KMS-11 (cell line): ENCODE measurements around the gene UBXN7.

Experiments used
- H2AFZ ChIP-seq: fragments of 200-600 bp; sonication (generic); 2 replicates; pipeline ENCODE4 v1.6.1; 2016; ENCODE audit warnings: antibody characterized with exemption, mixed run types, low read depth
- H3K27ac ChIP-seq: fragments of 200-600 bp; sonication (generic); 2 replicates; pipeline ENCODE4 v1.6.1; 2016; ENCODE audit warnings: mild to moderate bottlenecking, mixed run types
- H3K27me3 ChIP-seq: fragments of 200-600 bp; sonication (generic); 2 replicates; pipeline ENCODE4 v1.6.1; 2017; ENCODE audit warnings: mild to moderate bottlenecking, low read depth, mixed run types, moderate library complexity; ENCODE audit not compliant: insufficient read depth
- H3K36me3 ChIP-seq: fragments of 200-600 bp; sonication (generic); 2 replicates; pipeline ENCODE4 v1.6.1; 2017; ENCODE audit warnings: mild to moderate bottlenecking, mixed run types; ENCODE audit not compliant: insufficient read depth
- H3K4me1 ChIP-seq: fragments of 200-600 bp; sonication (generic); 2 replicates; pipeline ENCODE4 v1.6.1; 2016; ENCODE audit warnings: mild to moderate bottlenecking, low read depth, mixed run types; ENCODE audit not compliant: poor library complexity, severe bottlenecking
- H3K4me2 ChIP-seq: fragments of 200-600 bp; sonication (generic); 2 replicates; pipeline ENCODE4 v1.7.0; 2016; ENCODE audit warnings: mild to moderate bottlenecking, mixed run types
- H3K4me3 ChIP-seq: fragments of 200-600 bp; sonication (generic); IDR thresholded peaks from 2 replicates; pipeline ENCODE4 v1.6.1; 2017; ENCODE audit warnings: low read depth, low read length, mixed read lengths; ENCODE audit not compliant: insufficient read depth
- H3K79me2 ChIP-seq: fragments of 200-600 bp; sonication (generic); 2 replicates; pipeline ENCODE4 v1.6.1; 2016; ENCODE audit warnings: low read depth, mixed run types; ENCODE audit not compliant: insufficient read depth
- H3K9ac ChIP-seq: fragments of 200-600 bp; sonication (generic); 2 replicates; pipeline ENCODE4 v1.6.1; 2016; ENCODE audit warnings: mild to moderate bottlenecking, mixed run types
- H4K20me1 ChIP-seq: fragments of 200-600 bp; sonication (generic); 2 replicates; pipeline ENCODE4 v1.6.1; 2016; ENCODE audit warnings: mild to moderate bottlenecking, mixed run types; ENCODE audit not compliant: insufficient read depth
- CTCF ChIP-seq: fragments of 200-600 bp; sonication (generic); conservative IDR thresholded peaks from 2 replicates; pipeline ENCODE4 v1.6.1; 2017; ENCODE audit warnings: low read depth, mild to moderate bottlenecking, antibody characterized with exemption, low read length, moderate library complexity, mixed read lengths

Gene UBXN7

GRCh38 chr3:196335503-196335948 is 96.7 kb downstream of the UBXN7 start:
- Histone ChIP-seq H4K20me1 (no peaks in the 10 kb centered on the region), H3K27ac (no peak overlapping the region), H3K79me2 (no peaks in the 10 kb centered on the region), H3K36me3 (no peaks in the 10 kb centered on the region), H3K4me3 (no peak overlapping the region), H2AFZ (no peak overlapping the region), H3K4me1 (no peaks in the 10 kb centered on the region), H3K27me3 (no peaks in the 10 kb centered on the region), H3K4me2 (no peak overlapping the region), H3K9ac (no peak overlapping the region)
- no peak for TF ChIP-seq CTCF

- Histone ChIP-seq H3K4me1 (no peaks in the 10 kb centered on the region), H3K27ac (no peak overlapping the region), H3K9ac (no peak overlapping the region), H2AFZ (no peak overlapping the region), H3K4me3 (no peak overlapping the region), H4K20me1 (no peaks in the 10 kb centered on the region), H3K79me2 (no peaks in the 10 kb centered on the region), H3K27me3 (no peaks in the 10 kb centered on the region), H3K4me2 (no peak overlapping the region), H3K36me3 (no peaks in the 10 kb centered on the region)
- no peak for TF ChIP-seq CTCF
Measured at GRCh38 chr3:196334982-196335381, 97.2 kb downstream of the UBXN7 start.

GRCh38 chr3:196332168-196332567 is 100.1 kb downstream of the UBXN7 start:
- Histone ChIP-seq H3K4me2 (no peak overlapping the region), H3K4me1 (no peaks in the 10 kb centered on the region), H3K9ac (no peak overlapping the region), H3K4me3 (no peak overlapping the region), H2AFZ (no peak overlapping the region), H3K36me3 (no peaks in the 10 kb centered on the region), H3K27ac (no peak overlapping the region), H3K27me3 (no peaks in the 10 kb centered on the region), H3K79me2 (no peaks in the 10 kb centered on the region), H4K20me1 (no peaks in the 10 kb centered on the region)
- no peak for TF ChIP-seq CTCF

- H3K79me2 ChIP-seq = no peaks in the 10 kb centered on the region
- no peaks in the 10 kb centered on the region for H3K36me3 ChIP-seq
- no peaks in the 10 kb centered on the region for H4K20me1 ChIP-seq
- no peak overlapping the region for H3K27ac ChIP-seq
- TF ChIP-seq CTCF = no peak
- H3K4me3 ChIP-seq = no peak overlapping the region
- H3K4me1 ChIP-seq = no peaks in the 10 kb centered on the region
- H2AFZ ChIP-seq = no peak overlapping the region
- H3K9ac ChIP-seq = no peak overlapping the region
- H3K27me3 ChIP-seq = no peaks in the 10 kb centered on the region
- no peak overlapping the region for H3K4me2 ChIP-seq
Measured at GRCh38 chr3:196327405-196327804, 104.8 kb downstream of the UBXN7 start.
